Endothelial cell of umbilical vein (primary cell): ENCODE results near the gene CNTRL. TPM values are rescaled to one million over a fixed set of nuclear protein-coding genes. Genes with fewer than 3 reads are reported as not detected.

ENCODE experiments used
- BruUV-seq: library from RNA; stranded (reverse); fragments of 400-500 nt; replicated peaks from 2 replicates; lab custom pipeline; 2021; lab: Mats Ljungman, UMichigan
- CTCF ChIA-PET: fragments of 300-600, 350-600 bp; sonication (Branson Sonifier 250); formaldehyde crosslinking; loops from one replicate; lab custom pipeline; 2021; ENCODE audit warnings: antibody characterized with exemption, inconsistent platforms; lab: Charles Lee
- POLR2A ChIA-PET: fragments of 300-600, 350-600 bp; sonication (Branson Sonifier 250); formaldehyde crosslinking; loops from one replicate; lab custom pipeline; 2021; ENCODE audit warnings: antibody characterized with exemption, inconsistent platforms; lab: Charles Lee
- DNase-seq: peaks from one replicate; pipeline ENCODE4 v3.0.0-alpha.2; 2011; ENCODE audit warnings: low read depth, low spot score
- FAIRE-seq: peaks from 2 replicates; lab custom pipeline; 2011; peaks lifted over from hg19 to GRCh38; lab: Jason Lieb, UNC
- H2AFZ ChIP-seq: 2 replicates; pipeline ENCODE4 v1.6.0; 2012; ENCODE audit warnings: low read depth, low read length, control low read depth, inconsistent platforms
- H3K27ac ChIP-seq: 2 replicates; pipeline ENCODE4 v1.5.1; 2011; ENCODE audit warnings: low read depth, mild to moderate bottlenecking, control low read depth, low read length, moderate library complexity; ENCODE audit not compliant: insufficient read depth
- H3K27me3 ChIP-seq, 2 experiments: 2 replicates each; pipeline versions ENCODE4 v1.6.0 to v1.6.1; 2011; ENCODE audit warnings: low read length in 2 of 2, mixed read lengths in 1 of 2; ENCODE audit not compliant: control insufficient read depth in 2 of 2, insufficient read depth in 2 of 2
- H3K36me3 ChIP-seq, 2 experiments: 2 replicates in 1 of 2; 3 replicates in 1 of 2; pipeline ENCODE4 v1.5.1; 2011; ENCODE audit warnings: low read length in 2 of 2, mild to moderate bottlenecking in 1 of 2, moderate library complexity in 1 of 2; ENCODE audit not compliant: control insufficient read depth in 2 of 2, insufficient read depth in 2 of 2; ENCODE audit errors: extremely low read depth in 1 of 2
- H3K4me1 ChIP-seq: 3 replicates; pipeline ENCODE4 v1.5.1; 2011; ENCODE audit warnings: mild to moderate bottlenecking, low read length; ENCODE audit not compliant: control insufficient read depth, insufficient read depth; ENCODE audit errors: extremely low read depth
- H3K4me2 ChIP-seq: 2 replicates; pipeline ENCODE4 v1.6.1; 2011; ENCODE audit warnings: low read length, control low read depth, mixed read lengths; ENCODE audit not compliant: insufficient read depth
- H3K4me3 ChIP-seq, 3 experiments: fragments of 200-600 bp in 1 of 3; sonication (generic), shearing (Covaris generic) in 1 of 3; replicated peaks in 1 of 3; 2 replicates each; pipeline ENCODE4 v1.5.1; 2011 to 2016; ENCODE audit warnings: control low read depth in 3 of 3, low read length in 3 of 3, mild to moderate bottlenecking in 2 of 3, inconsistent platforms in 1 of 3, low read depth in 1 of 3, moderate library complexity in 1 of 3; ENCODE audit not compliant: insufficient read depth in 1 of 3
- H3K79me2 ChIP-seq: 2 replicates; pipeline ENCODE4 v1.6.0; 2012; ENCODE audit warnings: low read length, inconsistent platforms; ENCODE audit not compliant: control insufficient read depth, insufficient read depth
- H3K9ac ChIP-seq: replicated peaks from 2 replicates; pipeline ENCODE3; 2011; ENCODE audit warnings: low read length, control low read depth; ENCODE audit not compliant: insufficient read depth; ENCODE audit errors: extremely low read depth
- H3K9me1 ChIP-seq: replicated peaks from 3 replicates; pipeline ENCODE4 v1.6.0; 2011; ENCODE audit warnings: mild to moderate bottlenecking, low read length; ENCODE audit not compliant: control insufficient read depth, insufficient read depth; ENCODE audit errors: extremely low read depth
- H3K9me3 ChIP-seq: replicated peaks from 2 replicates; pipeline ENCODE4 v1.5.1; 2012; ENCODE audit warnings: low read length, inconsistent platforms; ENCODE audit not compliant: control insufficient read depth, insufficient read depth
- H4K20me1 ChIP-seq: replicated peaks from 2 replicates; pipeline ENCODE3; 2011; ENCODE audit warnings: mild to moderate bottlenecking, low read length; ENCODE audit not compliant: control insufficient read depth, insufficient read depth; ENCODE audit errors: extremely low read depth
- CTCF ChIP-seq, 2 donors: IDR thresholded peaks; 1 replicate in 1 of 2; 2 replicates in 1 of 2; pipeline ENCODE4 v1.5.1; 2011; ENCODE audit warnings: low read length in 2 of 2, mild to moderate bottlenecking in 2 of 2, moderate library complexity in 2 of 2, control low read depth in 1 of 2, inconsistent platforms in 1 of 2, low read depth in 1 of 2; ENCODE audit not compliant: insufficient read depth in 1 of 2; ENCODE audit errors: extremely low read depth in 1 of 2
- EZH2 ChIP-seq: IDR thresholded peaks from 2 replicates; pipeline ENCODE4 v1.6.1; 2012; ENCODE audit warnings: borderline replicate concordance, low read depth, mild to moderate bottlenecking, moderate library complexity, low read length, inconsistent platforms; ENCODE audit not compliant: severe bottlenecking
- FOS ChIP-seq: IDR thresholded peaks from 2 replicates; pipeline ENCODE4 v1.6.1; 2011; ENCODE audit warnings: mild to moderate bottlenecking, low read length, moderate library complexity, borderline replicate concordance; ENCODE audit not compliant: insufficient read depth
- GATA2 ChIP-seq: IDR thresholded peaks from 2 replicates; pipeline ENCODE4 v1.7.0; 2011; ENCODE audit warnings: low read depth, mild to moderate bottlenecking, moderate library complexity, mixed read lengths, low read length; ENCODE audit not compliant: insufficient read length, insufficient read depth
- JUN ChIP-seq: IDR thresholded peaks from 2 replicates; pipeline ENCODE4 v1.6.1; 2011; ENCODE audit warnings: borderline replicate concordance, low read depth; ENCODE audit not compliant: insufficient read length, insufficient read depth
- MAX ChIP-seq: IDR thresholded peaks from 2 replicates; pipeline ENCODE4 v1.6.1; 2011; ENCODE audit not compliant: insufficient read depth, insufficient read length
- MYC ChIP-seq: IDR thresholded peaks from one replicate; pipeline ENCODE4 v1.6.1; 2011; ENCODE audit warnings: mild to moderate bottlenecking, low read depth, low read length
- POLR2A ChIP-seq: IDR thresholded peaks from 2 replicates; pipeline ENCODE4 v1.6.1; 2012; ENCODE audit warnings: low read depth, mild to moderate bottlenecking, control low read depth, low read length
- POLR2AphosphoS5 ChIP-seq: IDR thresholded peaks from 2 replicates; pipeline ENCODE4 v1.6.1; 2012; ENCODE audit warnings: low read depth, mild to moderate bottlenecking, control low read depth, low read length, moderate library complexity; ENCODE audit not compliant: insufficient read depth
- dilution Hi-C: fragments of 300-500 bp; cut with MboI; formaldehyde crosslinking; loops from one replicate; pipeline ENCODE4 v1.15.0; 2019; ENCODE audit warnings: low sequenced_read_pairs; ENCODE audit not compliant: extremely low pct_ligation_motif_present
- intact Hi-C: fragments of 100-400 bp; cut with micrococcal nuclease; formaldehyde crosslinking; loops from one replicate; pipeline ENCODE4 v1.10.0; 2022
- polyA plus RNA-seq, 4 experiments: library from polyadenylated mRNA; depleted of rRNA in 3 of 4; stranded (reverse) in 3 of 4; unstranded in 1 of 4; fragments of >200 nt; gene quantifications; 2 replicates each; pipeline versions ENCODE4 v1.2.1 to v1.2.3, GENCODE V29; 2011 to 2012; ENCODE audit warnings: missing spikeins in 1 of 4
- total RNA-seq: library from RNA; stranded (reverse); gene quantifications from 2 replicates; pipeline ENCODE4 v1.2.3, GENCODE V29; 2021

CNTRL gene
- total and polyA plus RNA-seq, 2 donors (not counting 3 experiments of a cell fraction or from before 2014, with no cell fraction given): 6.1 to 21.8 TPM

GRCh38 chr9:121140162-121140561, 65.4 kb downstream of the CNTRL start:
- no peak for DNase-seq
- CTCF ChIA-PET: no interaction called here

More at GRCh38 chr9:121140162-121140561, 65.4 kb downstream of the CNTRL start:
- FAIRE-seq: no peak
- H3K4me2 ChIP-seq: no peak overlapping the region
- H3K4me1 ChIP-seq: no peaks in the 10 kb centered on the region
- TF ChIP-seq CTCF (IDR thresholded peaks at IDR 0.05; ENCODE audit: extremely low read depth in 1 of 2, insufficient read depth in 1 of 2, low read depth in 1 of 2, low read length in 2 of 2) (no peak), MAX (no peak), JUN (no peak), POLR2AphosphoS5 (no peak), POLR2A (no peak), FOS (no peak), GATA2 (no peak), MYC (no peak), EZH2 (no peak)
- dilution Hi-C loops: no loop called here
- H4K20me1 ChIP-seq: no peaks in the 10 kb centered on the region
- H3K36me3 ChIP-seq: peaks cover 16 to 26% of the 10 kb centered on the region in 2 experiments
- no TSS peak for BruUV-seq
- H3K9ac ChIP-seq: no peak overlapping the region
- no peak overlapping the region for H3K4me3 ChIP-seq
- no peaks in the 10 kb centered on the region for H3K9me3 ChIP-seq
- POLR2A ChIA-PET: no interaction called here
- no peak overlapping the region for H3K27ac ChIP-seq
- no peaks in the 10 kb centered on the region for H3K9me1 ChIP-seq
- H3K79me2 ChIP-seq: no peaks in the 10 kb centered on the region
- no peaks in the 10 kb centered on the region for H3K27me3 ChIP-seq
- no peak overlapping the region for H2AFZ ChIP-seq
- intact Hi-C loops: no loop called here
